ENCODE data around the gene MPZ.

- TF ChIP-seq, protein P1, sequence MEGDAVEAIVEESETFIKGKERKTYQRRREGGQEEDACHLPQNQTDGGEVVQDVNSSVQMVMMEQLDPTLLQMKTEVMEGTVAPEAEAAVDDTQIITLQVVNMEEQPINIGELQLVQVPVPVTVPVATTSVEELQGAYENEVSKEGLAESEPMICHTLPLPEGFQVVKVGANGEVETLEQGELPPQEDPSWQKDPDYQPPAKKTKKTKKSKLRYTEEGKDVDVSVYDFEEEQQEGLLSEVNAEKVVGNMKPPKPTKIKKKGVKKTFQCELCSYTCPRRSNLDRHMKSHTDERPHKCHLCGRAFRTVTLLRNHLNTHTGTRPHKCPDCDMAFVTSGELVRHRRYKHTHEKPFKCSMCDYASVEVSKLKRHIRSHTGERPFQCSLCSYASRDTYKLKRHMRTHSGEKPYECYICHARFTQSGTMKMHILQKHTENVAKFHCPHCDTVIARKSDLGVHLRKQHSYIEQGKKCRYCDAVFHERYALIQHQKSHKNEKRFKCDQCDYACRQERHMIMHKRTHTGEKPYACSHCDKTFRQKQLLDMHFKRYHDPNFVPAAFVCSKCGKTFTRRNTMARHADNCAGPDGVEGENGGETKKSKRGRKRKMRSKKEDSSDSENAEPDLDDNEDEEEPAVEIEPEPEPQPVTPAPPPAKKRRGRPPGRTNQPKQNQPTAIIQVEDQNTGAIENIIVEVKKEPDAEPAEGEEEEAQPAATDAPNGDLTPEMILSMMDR (IDR thresholded peaks at IDR 0.05) = no peak
- TF ChIP-seq ZFX (IDR thresholded peaks at IDR 0.05; ENCODE audit: borderline replicate concordance) = no peak
Observed at GRCh38 chr1:161350671-161351070, 40.9 kb upstream of the MPZ start.

Measured in 22Rv1 (cell line).